Posterior vena cava (tissue), 2 donors: ENCODE data around the gene ACSF3. TPM values are rescaled to one million over a fixed set of nuclear protein-coding genes. Genes with fewer than 3 reads are reported as not detected.

Source experiments
- DNase-seq: peaks from one replicate; pipeline ENCODE4 v3.0.0-alpha.2; 2020; ENCODE audit warnings: low spot score
- intact Hi-C, 2 donors: fragments of 100-400 bp; cut with DNase I; formaldehyde crosslinking; loops; one replicate each; pipeline versions ENCODE4 v1.14.1 to v1.14.2; 2022 to 2023
- total RNA-seq, 2 donors: library from RNA; stranded (reverse); fragmentation: NEBNext Ultra II Directional; extraction: Animal tissue kit (Norgen Biotek cat#: 25700); gene quantifications; one replicate each; pipeline ENCODE4 v1.2.1, GENCODE V29; 2021
- donor health status: DM: yes; HTN: yes; CAD: no.
- donor health status: DM: yes; HTN: yes; CAD: no.

ACSF3 gene
- total RNA-seq, 2 donors from 2014 or later, result 19.1 to 21.4 TPM

GRCh38 chr16:89054261-89054661 lies 39.4 kb upstream of the ACSF3 start:
- intact Hi-C loops, result no loop called here

GRCh38 chr16:89054714-89055113 lies 38.9 kb upstream of the ACSF3 start:
- intact Hi-C loops, result no loop called here
- no peak for DNase-seq

More at GRCh38 chr16:89054261-89054661, 39.4 kb upstream of the ACSF3 start:
- DNase-seq, result no peak

- DNase-seq, result no peak
- intact Hi-C loops, result no loop called here
Measured at GRCh38 chr16:89055313-89055712, 38.3 kb upstream of the ACSF3 start.

- intact Hi-C loops, result no loop called here
- no peak for DNase-seq
Measured at GRCh38 chr16:89055894-89056555, 37.6 kb upstream of the ACSF3 start.

GRCh38 chr16:89056592-89056991 lies 37.1 kb upstream of the ACSF3 start:
- intact Hi-C loops, result no loop called here
- no peak for DNase-seq

- no peak for DNase-seq
- intact Hi-C loops, result no loop called here
Measured at GRCh38 chr16:89057738-89058137, 35.9 kb upstream of the ACSF3 start.

GRCh38 chr16:89058812-89059211 lies 34.8 kb upstream of the ACSF3 start:
- intact Hi-C loops, result no loop called here

GRCh38 chr16:89060207-89060794 lies 33.4 kb upstream of the ACSF3 start:
- intact Hi-C loops, result no loop called here
- DNase-seq, result no peak

More at GRCh38 chr16:89058812-89059211, 34.8 kb upstream of the ACSF3 start:
- no peak for DNase-seq

- DNase-seq, result no peak
- intact Hi-C loops, result no loop called here
Measured at GRCh38 chr16:89061086-89061485, 32.6 kb upstream of the ACSF3 start.

- intact Hi-C loops, result loop anchor here in 1 of 2 donors (1.0 kb wide), 1 partner anchor 25 kb away; no protein-coding TSS in a partner anchor
- DNase-seq, result no peak
Measured at GRCh38 chr16:89061590-89062380, 31.9 kb upstream of the ACSF3 start.

- intact Hi-C loops, result loop anchor here in 1 of 2 donors (1.0 kb wide), 1 partner anchor 26 kb away; no protein-coding TSS in a partner anchor
- no peak for DNase-seq
Measured at GRCh38 chr16:89062389-89063345, 31.0 kb upstream of the ACSF3 start.

- intact Hi-C loops, result no loop called here
- DNase-seq, result no peak
Measured at GRCh38 chr16:89063768-89064320, 29.8 kb upstream of the ACSF3 start.

- intact Hi-C loops, result no loop called here
- no peak for DNase-seq
Measured at GRCh38 chr16:89064606-89065457, 28.8 kb upstream of the ACSF3 start.

- DNase-seq, result no peak
- intact Hi-C loops, result no loop called here
Measured at GRCh38 chr16:89065458-89065822, 28.2 kb upstream of the ACSF3 start.

GRCh38 chr16:89066721-89067120 lies 26.9 kb upstream of the ACSF3 start:
- intact Hi-C loops, result no loop called here
- no peak for DNase-seq

GRCh38 chr16:89067677-89068443 lies 25.8 kb upstream of the ACSF3 start:
- no peak for DNase-seq
- intact Hi-C loops, result no loop called here
